MM.1S (cell line): ENCODE results near the gene NUP210.

Experiments
- CTCF ChIP-seq: fragments of 300-600 bp; sonication (generic); IDR thresholded peaks from 2 replicates; pipeline ENCODE4 v1.5.1; 2016; ENCODE audit warnings: antibody characterized with exemption, low read length, mixed read lengths
- EZH2 ChIP-seq: fragments of 300-600 bp; sonication (generic); optimal IDR thresholded peaks from 2 replicates; pipeline ENCODE3; 2017; ENCODE audit warnings: low read depth, mild to moderate bottlenecking, antibody characterized with exemption, low read length, mixed read lengths

DNA sequence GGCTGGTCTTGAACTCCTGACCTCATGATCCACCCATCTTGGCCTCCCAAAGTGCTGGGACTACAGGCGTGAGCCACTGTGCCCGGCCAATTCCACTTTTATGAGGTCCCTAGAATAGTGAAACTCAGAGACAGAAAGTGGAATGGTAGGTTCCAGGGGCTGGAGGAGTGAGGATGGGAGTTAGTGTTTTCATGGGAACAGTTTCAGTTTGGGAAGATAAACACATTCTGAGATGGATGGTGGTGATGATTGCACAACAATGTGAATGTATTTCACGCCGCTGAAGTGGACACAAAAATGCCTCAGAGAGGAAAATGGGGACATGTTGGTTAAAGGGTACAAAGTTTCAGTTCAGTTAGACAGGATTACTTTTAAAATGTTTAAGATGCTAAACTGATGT lies 37.5 kb upstream of the NUP210 start:
- TF ChIP-seq CTCF (no peak), EZH2 (no peak)
